Measurements from ENCODE around the gene AASS.
"Not testable (repeated sequence)": the region's sequence is repeated elsewhere in the genome, so short reads cannot be mapped to it uniquely, and the experiment has no call there.

The AASS gene

GRCh38 chr7:122136639-122137245, 7.3 kb downstream of the AASS start:
- Mint-ChIP-seq H3K36me3 (no peaks in the 10 kb centered on the region), H3K9me3 (ENCODE audit: low read depth) (no peaks in the 10 kb centered on the region), H3K27me3 (peaks cover 9% of the 10 kb centered on the region), H3K27ac (no peak overlapping the region), H3K4me1 (ENCODE audit: low read depth) (peaks cover 14% of the 10 kb centered on the region), H3K4me3 (peak overlapping the region; percentile 62)

GRCh38 chr7:122136078-122136477, 8.0 kb downstream of the AASS start:
- H3K4me1 Mint-ChIP-seq (ENCODE audit: low read depth) = peaks cover 14% of the 10 kb centered on the region
- H3K9me3 Mint-ChIP-seq (ENCODE audit: low read depth) = no peaks in the 10 kb centered on the region
- no peak overlapping the region for H3K27ac Mint-ChIP-seq
- H3K27me3 Mint-ChIP-seq = peaks cover 4% of the 10 kb centered on the region
- no peaks in the 10 kb centered on the region for H3K36me3 Mint-ChIP-seq
- H3K4me3 Mint-ChIP-seq = no peak overlapping the region

DNA sequence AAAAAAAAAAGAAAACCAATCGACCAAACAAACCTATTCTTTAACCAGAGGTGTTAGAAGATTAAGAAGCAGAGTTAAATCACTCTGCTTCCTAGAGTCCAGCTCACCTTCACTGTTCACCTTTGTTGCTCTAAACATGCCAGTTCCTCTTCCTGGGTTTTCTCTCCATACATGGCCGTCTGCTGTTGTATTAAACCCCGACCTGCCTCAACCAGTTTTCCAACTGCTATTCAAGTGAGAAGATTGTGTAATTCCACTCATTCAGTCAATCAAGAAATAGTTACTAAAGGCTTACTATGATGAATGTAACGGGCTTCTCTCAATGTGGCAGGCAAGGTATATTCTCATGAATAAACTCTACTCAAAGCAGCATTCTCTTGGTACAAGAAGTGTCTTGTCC, 8.8 kb downstream of the AASS start:
- Mint-ChIP-seq H3K4me3 (no peak overlapping the region), H3K4me1 (ENCODE audit: low read depth) (peaks cover 14% of the 10 kb centered on the region), H3K27me3 (peaks cover 4% of the 10 kb centered on the region), H3K27ac (no peak overlapping the region), H3K36me3 (no peaks in the 10 kb centered on the region), H3K9me3 (ENCODE audit: low read depth) (no peaks in the 10 kb centered on the region)

- H3K4me1 Mint-ChIP-seq (ENCODE audit: low read depth) = peaks cover 14% of the 10 kb centered on the region
- not testable (repeated sequence) for H3K36me3 Mint-ChIP-seq; H3K27ac Mint-ChIP-seq; H3K9me3 Mint-ChIP-seq (ENCODE audit: low read depth); H3K27me3 Mint-ChIP-seq; H3K4me3 Mint-ChIP-seq
Observed at GRCh38 chr7:122134793-122135192, 9.3 kb downstream of the AASS start.

DNA sequence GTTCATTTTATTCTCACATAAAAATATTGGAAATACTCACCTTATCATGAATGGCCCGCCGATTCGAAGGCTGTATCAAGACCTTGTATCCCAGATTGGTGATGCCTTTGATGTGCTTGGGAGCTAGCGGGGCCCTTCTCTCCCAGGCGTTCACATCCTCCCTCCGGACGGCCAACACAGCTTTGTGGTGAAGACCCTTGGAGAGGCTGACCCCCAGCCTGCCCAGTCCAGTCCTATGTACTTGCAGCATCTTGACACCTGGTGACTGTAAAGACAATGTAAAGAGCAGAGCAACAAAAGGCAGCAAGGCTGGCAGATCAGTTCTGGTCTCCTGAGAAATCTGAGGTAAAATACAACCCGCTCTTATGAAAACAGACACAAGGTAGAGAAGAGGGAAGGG, 10.6 kb downstream of the AASS start:
- Mint-ChIP-seq H3K27me3 (peaks cover 1% of the 10 kb centered on the region), H3K36me3 (no peaks in the 10 kb centered on the region)

DNA sequence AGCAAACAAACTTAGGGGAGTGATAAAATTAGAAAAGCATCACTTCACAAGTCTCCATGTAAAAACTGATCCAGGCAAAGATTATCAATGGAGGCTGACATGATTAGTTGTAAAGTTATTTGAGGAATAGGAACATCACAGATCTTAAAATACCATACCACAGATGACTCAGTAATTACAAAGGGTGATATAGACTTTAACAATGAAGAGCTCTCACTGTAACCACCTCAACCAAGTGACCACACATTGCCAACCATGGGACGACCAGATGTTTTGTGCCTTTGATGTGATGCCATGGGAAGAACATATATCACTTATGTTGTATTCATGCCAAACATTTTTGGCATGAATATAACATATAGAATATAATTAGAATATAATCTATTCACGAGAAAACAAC, 11.7 kb downstream of the AASS start:
- H3K27me3 Mint-ChIP-seq = peaks cover 2% of the 10 kb centered on the region
- H3K4me3 Mint-ChIP-seq = no peak overlapping the region
- H3K27ac Mint-ChIP-seq = no peak overlapping the region
- H3K4me1 Mint-ChIP-seq (ENCODE audit: low read depth) = peaks cover 7% of the 10 kb centered on the region
- H3K9me3 Mint-ChIP-seq (ENCODE audit: low read depth) = no peaks in the 10 kb centered on the region
- H3K36me3 Mint-ChIP-seq = no peaks in the 10 kb centered on the region

More for the DNA sequence above, 10.6 kb downstream of the AASS start:
- no peak overlapping the region for H3K27ac Mint-ChIP-seq
- no peak overlapping the region for H3K4me3 Mint-ChIP-seq
- peaks cover 14% of the 10 kb centered on the region for H3K4me1 Mint-ChIP-seq (ENCODE audit: low read depth)
- no peaks in the 10 kb centered on the region for H3K9me3 Mint-ChIP-seq (ENCODE audit: low read depth)

- H3K4me3 Mint-ChIP-seq = no peak overlapping the region
- peaks cover 2% of the 10 kb centered on the region for H3K27me3 Mint-ChIP-seq
- no peaks in the 10 kb centered on the region for H3K4me1 Mint-ChIP-seq (ENCODE audit: low read depth)
Observed at GRCh38 chr7:122123746-122124145, 20.3 kb downstream of the AASS start.

GRCh38 chr7:122118757-122119156, 25.3 kb downstream of the AASS start:
- H3K4me1 Mint-ChIP-seq (ENCODE audit: low read depth) = no peaks in the 10 kb centered on the region
- H3K27me3 Mint-ChIP-seq = no peaks in the 10 kb centered on the region
- peaks cover 3% of the 10 kb centered on the region for H3K9me3 Mint-ChIP-seq (ENCODE audit: low read depth)
- H3K36me3 Mint-ChIP-seq = no peaks in the 10 kb centered on the region
- H3K4me3 Mint-ChIP-seq = no peak overlapping the region
- no peak overlapping the region for H3K27ac Mint-ChIP-seq

More at GRCh38 chr7:122123746-122124145, 20.3 kb downstream of the AASS start:
- no peak overlapping the region for H3K27ac Mint-ChIP-seq
- H3K36me3 Mint-ChIP-seq = peaks cover 2% of the 10 kb centered on the region
- no peaks in the 10 kb centered on the region for H3K9me3 Mint-ChIP-seq (ENCODE audit: low read depth)

- no peak overlapping the region for H3K4me3 Mint-ChIP-seq
- no peak overlapping the region for H3K27ac Mint-ChIP-seq
- peaks cover 21% of the 10 kb centered on the region for H3K9me3 Mint-ChIP-seq (ENCODE audit: low read depth)
- H3K27me3 Mint-ChIP-seq = no peaks in the 10 kb centered on the region
- no peaks in the 10 kb centered on the region for H3K4me1 Mint-ChIP-seq (ENCODE audit: low read depth)
- H3K36me3 Mint-ChIP-seq = peaks cover 8% of the 10 kb centered on the region
Observed at GRCh38 chr7:122103064-122103463, 41.0 kb downstream of the AASS start.

- Mint-ChIP-seq H3K27ac (no peak overlapping the region), H3K4me1 (ENCODE audit: low read depth) (no peaks in the 10 kb centered on the region), H3K4me3 (no peak overlapping the region), H3K9me3 (ENCODE audit: low read depth) (peaks cover 6% of the 10 kb centered on the region), H3K36me3 (peaks cover 6% of the 10 kb centered on the region), H3K27me3 (no peaks in the 10 kb centered on the region)
Observed at GRCh38 chr7:122100021-122100420, 44.0 kb downstream of the AASS start.

- Mint-ChIP-seq H3K27me3 (no peaks in the 10 kb centered on the region), H3K36me3 (no peaks in the 10 kb centered on the region), H3K27ac (no peak overlapping the region), H3K9me3 (ENCODE audit: low read depth) (no peaks in the 10 kb centered on the region), H3K4me3 (no peak overlapping the region), H3K4me1 (ENCODE audit: low read depth) (no peaks in the 10 kb centered on the region)
Observed at GRCh38 chr7:122095642-122096041, 48.4 kb downstream of the AASS start.

DNA sequence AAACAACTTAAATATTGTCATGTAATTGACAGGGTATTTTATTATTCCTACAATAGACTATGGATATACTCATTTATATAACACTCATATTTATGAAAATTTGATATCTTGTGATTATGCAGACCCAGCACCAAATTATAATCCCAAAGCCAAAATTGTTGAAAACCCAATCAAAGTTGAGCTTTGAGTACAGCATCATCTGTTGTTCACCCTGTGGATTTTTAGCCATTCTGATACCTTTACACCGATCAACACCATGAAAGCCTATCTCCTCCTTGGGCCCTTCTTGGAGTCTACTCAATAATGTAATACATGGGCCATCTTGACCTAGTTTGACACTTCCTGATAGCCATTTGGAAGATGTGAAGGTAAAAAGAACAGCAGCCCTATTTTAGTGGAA, 49.5 kb downstream of the AASS start:
- no peaks in the 10 kb centered on the region for H3K36me3 Mint-ChIP-seq
- no peak overlapping the region for H3K4me3 Mint-ChIP-seq
- no peaks in the 10 kb centered on the region for H3K4me1 Mint-ChIP-seq (ENCODE audit: low read depth)
- no peaks in the 10 kb centered on the region for H3K9me3 Mint-ChIP-seq (ENCODE audit: low read depth)
- H3K27me3 Mint-ChIP-seq = no peaks in the 10 kb centered on the region
- no peak overlapping the region for H3K27ac Mint-ChIP-seq

GRCh38 chr7:122092964-122093797, 50.9 kb downstream of the AASS start:
- no peaks in the 10 kb centered on the region for H3K36me3 Mint-ChIP-seq
- H3K27ac Mint-ChIP-seq = no peak overlapping the region
- no peak overlapping the region for H3K4me3 Mint-ChIP-seq
- no peaks in the 10 kb centered on the region for H3K9me3 Mint-ChIP-seq (ENCODE audit: low read depth)
- H3K27me3 Mint-ChIP-seq = no peaks in the 10 kb centered on the region
- no peaks in the 10 kb centered on the region for H3K4me1 Mint-ChIP-seq (ENCODE audit: low read depth)

DNA sequence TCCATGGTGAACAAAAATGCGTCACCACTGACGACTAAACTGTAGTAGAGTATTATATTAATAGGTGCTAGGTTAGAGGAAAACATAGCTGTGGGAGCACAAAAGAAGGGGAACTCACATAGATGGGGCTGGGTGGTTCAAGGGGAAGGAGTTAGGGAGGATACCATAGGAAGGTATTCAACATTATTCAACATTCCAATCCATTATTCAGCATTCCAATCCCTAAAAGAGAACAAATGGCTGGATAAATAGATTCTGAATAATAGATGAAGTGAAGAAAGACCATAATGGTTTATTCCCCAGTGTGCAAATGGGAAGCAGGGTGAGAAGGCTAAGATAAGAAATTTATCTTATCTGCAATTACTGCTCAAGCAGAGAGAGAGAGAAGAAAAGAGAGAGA, 61.4 kb downstream of the AASS start:
- no peaks in the 10 kb centered on the region for H3K27me3 Mint-ChIP-seq
- H3K4me1 Mint-ChIP-seq (ENCODE audit: low read depth) = no peaks in the 10 kb centered on the region
- H3K9me3 Mint-ChIP-seq (ENCODE audit: low read depth) = no peaks in the 10 kb centered on the region
- peaks cover 6% of the 10 kb centered on the region for H3K36me3 Mint-ChIP-seq
- H3K4me3 Mint-ChIP-seq = no peak overlapping the region
- H3K27ac Mint-ChIP-seq = no peak overlapping the region

GRCh38 chr7:122082160-122082559, 61.9 kb downstream of the AASS start:
- no peak overlapping the region for H3K4me3 Mint-ChIP-seq
- no peaks in the 10 kb centered on the region for H3K27me3 Mint-ChIP-seq
- no peaks in the 10 kb centered on the region for H3K9me3 Mint-ChIP-seq (ENCODE audit: low read depth)
- H3K27ac Mint-ChIP-seq = no peak overlapping the region
- H3K36me3 Mint-ChIP-seq = peaks cover 8% of the 10 kb centered on the region
- no peaks in the 10 kb centered on the region for H3K4me1 Mint-ChIP-seq (ENCODE audit: low read depth)

GRCh38 chr7:122073635-122074034, 70.4 kb downstream of the AASS start:
- Mint-ChIP-seq H3K27me3 (no peaks in the 10 kb centered on the region), H3K9me3 (ENCODE audit: low read depth) (peaks cover 3% of the 10 kb centered on the region), H3K4me3 (no peak overlapping the region), H3K27ac (no peak overlapping the region), H3K4me1 (ENCODE audit: low read depth) (no peaks in the 10 kb centered on the region), H3K36me3 (peaks cover 5% of the 10 kb centered on the region)
